ENCODE data around the gene KIF17. TPM values are rescaled to one million over a fixed set of nuclear protein-coding genes. Genes with fewer than 3 reads are reported as not detected.

The KIF17 gene
- total RNA-seq, 1 experiment from 2014 or later: 2.4 TPM

DNA sequence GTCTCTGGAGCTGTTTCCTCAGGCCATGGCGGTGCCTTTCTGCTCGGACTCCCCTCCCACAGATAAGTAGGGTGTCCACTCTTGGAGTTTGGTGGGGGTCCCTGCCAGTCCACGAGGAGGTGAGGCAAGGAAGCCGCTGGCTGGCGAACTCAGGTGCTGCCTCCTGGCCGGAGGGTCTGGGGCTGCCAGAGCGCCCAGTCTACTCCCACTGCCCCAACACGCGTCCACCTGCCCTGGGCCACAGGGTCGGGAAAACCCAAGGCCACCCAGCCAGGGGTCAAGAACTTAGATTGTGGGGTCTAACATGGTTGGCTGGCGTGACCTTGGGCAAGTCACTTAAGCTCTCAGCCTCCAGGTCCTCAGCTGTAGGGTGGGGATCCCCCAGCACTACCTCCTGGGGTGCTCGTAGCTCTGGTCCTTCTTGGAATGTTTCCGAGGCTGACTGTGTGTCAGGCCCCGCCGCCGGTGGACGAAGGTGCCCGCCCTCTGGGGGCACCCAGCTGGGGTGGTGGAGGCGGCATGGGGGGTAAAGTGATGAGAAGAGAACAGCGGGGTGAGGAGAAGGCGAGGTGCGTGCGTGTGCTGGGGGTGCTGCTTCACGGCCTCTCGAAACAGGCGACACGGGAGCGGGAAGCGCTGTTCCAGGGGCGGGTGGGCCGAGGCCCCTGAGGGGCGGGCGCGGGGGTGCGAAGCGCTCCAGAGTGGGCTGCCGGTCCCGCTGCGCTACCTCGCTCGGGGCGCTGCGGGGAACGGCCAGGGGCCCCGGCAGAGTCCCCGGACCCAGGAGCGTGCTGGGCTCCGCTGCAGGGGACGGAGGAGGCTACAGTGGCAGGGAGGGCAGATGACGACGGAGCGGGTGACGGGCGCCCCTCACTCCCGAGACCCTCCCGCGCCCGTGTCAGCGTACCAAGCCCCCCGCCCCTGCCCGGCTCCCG, 13.5 kb upstream of the KIF17 start:
- H3K79me2 ChIP-seq (ENCODE audit: insufficient read depth, low read length): peaks cover 5% of the 10 kb centered on the region; the same call in 1 of the 2 replicates
- H4K20me1 ChIP-seq (ENCODE audit: insufficient read depth): no peaks in the 10 kb centered on the region
- TF ChIP-seq, protein P1, sequence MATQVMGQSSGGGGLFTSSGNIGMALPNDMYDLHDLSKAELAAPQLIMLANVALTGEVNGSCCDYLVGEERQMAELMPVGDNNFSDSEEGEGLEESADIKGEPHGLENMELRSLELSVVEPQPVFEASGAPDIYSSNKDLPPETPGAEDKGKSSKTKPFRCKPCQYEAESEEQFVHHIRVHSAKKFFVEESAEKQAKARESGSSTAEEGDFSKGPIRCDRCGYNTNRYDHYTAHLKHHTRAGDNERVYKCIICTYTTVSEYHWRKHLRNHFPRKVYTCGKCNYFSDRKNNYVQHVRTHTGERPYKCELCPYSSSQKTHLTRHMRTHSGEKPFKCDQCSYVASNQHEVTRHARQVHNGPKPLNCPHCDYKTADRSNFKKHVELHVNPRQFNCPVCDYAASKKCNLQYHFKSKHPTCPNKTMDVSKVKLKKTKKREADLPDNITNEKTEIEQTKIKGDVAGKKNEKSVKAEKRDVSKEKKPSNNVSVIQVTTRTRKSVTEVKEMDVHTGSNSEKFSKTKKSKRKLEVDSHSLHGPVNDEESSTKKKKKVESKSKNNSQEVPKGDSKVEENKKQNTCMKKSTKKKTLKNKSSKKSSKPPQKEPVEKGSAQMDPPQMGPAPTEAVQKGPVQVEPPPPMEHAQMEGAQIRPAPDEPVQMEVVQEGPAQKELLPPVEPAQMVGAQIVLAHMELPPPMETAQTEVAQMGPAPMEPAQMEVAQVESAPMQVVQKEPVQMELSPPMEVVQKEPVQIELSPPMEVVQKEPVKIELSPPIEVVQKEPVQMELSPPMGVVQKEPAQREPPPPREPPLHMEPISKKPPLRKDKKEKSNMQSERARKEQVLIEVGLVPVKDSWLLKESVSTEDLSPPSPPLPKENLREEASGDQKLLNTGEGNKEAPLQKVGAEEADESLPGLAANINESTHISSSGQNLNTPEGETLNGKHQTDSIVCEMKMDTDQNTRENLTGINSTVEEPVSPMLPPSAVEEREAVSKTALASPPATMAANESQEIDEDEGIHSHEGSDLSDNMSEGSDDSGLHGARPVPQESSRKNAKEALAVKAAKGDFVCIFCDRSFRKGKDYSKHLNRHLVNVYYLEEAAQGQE (IDR thresholded peaks at IDR 0.05; ENCODE audit: low read depth): no peak
- no peak for TF ChIP-seq SRF (IDR thresholded peaks at IDR 0.05; ENCODE audit: low read depth)
- TF ChIP-seq SIN3A (IDR thresholded peaks at IDR 0.05; ENCODE audit: low read depth): no peak
- no peak for TF ChIP-seq CBX3 (IDR thresholded peaks at IDR 0.05; ENCODE audit: low read depth)
- no peak for TF ChIP-seq RAD21 (IDR thresholded peaks at IDR 0.05; ENCODE audit: low read depth)
- TF ChIP-seq, protein P2, sequence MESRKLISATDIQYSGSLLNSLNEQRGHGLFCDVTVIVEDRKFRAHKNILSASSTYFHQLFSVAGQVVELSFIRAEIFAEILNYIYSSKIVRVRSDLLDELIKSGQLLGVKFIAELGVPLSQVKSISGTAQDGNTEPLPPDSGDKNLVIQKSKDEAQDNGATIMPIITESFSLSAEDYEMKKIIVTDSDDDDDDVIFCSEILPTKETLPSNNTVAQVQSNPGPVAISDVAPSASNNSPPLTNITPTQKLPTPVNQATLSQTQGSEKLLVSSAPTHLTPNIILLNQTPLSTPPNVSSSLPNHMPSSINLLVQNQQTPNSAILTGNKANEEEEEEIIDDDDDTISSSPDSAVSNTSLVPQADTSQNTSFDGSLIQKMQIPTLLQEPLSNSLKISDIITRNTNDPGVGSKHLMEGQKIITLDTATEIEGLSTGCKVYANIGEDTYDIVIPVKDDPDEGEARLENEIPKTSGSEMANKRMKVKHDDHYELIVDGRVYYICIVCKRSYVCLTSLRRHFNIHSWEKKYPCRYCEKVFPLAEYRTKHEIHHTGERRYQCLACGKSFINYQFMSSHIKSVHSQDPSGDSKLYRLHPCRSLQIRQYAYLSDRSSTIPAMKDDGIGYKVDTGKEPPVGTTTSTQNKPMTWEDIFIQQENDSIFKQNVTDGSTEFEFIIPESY (IDR thresholded peaks at IDR 0.05; ENCODE audit: extremely low read depth, insufficient replicate concordance, low read length): no peak
- TF ChIP-seq POLR2AphosphoS5 (IDR thresholded peaks at IDR 0.05; ENCODE audit: low read depth, low read length): no peak
- TF ChIP-seq FOSL1 (IDR thresholded peaks at IDR 0.05; ENCODE audit: low read depth): no peak
- TF ChIP-seq ZFX (IDR thresholded peaks at IDR 0.05): no peak
- TF ChIP-seq CEBPB (IDR thresholded peaks at IDR 0.05; ENCODE audit: low read depth): no peak
- TF ChIP-seq TCF7L2 (IDR thresholded peaks at IDR 0.05; ENCODE audit: borderline replicate concordance, extremely low read depth, insufficient read depth, insufficient read length): no peak
- no peak for TF ChIP-seq ELF1 (IDR thresholded peaks at IDR 0.05; ENCODE audit: borderline replicate concordance, low read depth)
- no peak for TF ChIP-seq EGR1 (IDR thresholded peaks at IDR 0.05; ENCODE audit: low read depth)
- TF ChIP-seq SP1 (IDR thresholded peaks at IDR 0.05; ENCODE audit: low read depth): no peak
- no peak for TF ChIP-seq YY1 (IDR thresholded peaks at IDR 0.05; ENCODE audit: extremely low read depth, insufficient replicate concordance, low read depth, low read length)
- TF ChIP-seq POLR2A (IDR thresholded peaks at IDR 0.05; ENCODE audit: borderline replicate concordance, extremely low read depth, insufficient read depth, insufficient read length): no peak
- no peaks in the 10 kb centered on the region for H3K36me3 ChIP-seq (ENCODE audit: control insufficient read depth in 1 of 2, insufficient read depth in 2 of 2, low read length in 2 of 2)
- H3K9me2 ChIP-seq (ENCODE audit: insufficient read depth): no peaks in the 10 kb centered on the region
- H3K4me1 ChIP-seq (ENCODE audit: control insufficient read depth in 1 of 2, insufficient read depth in 2 of 2, low read length in 2 of 2): peaks cover 17 to 49% of the 10 kb centered on the region in 2 experiments
- H3K9ac ChIP-seq (ENCODE audit: low read length): peak overlapping the region; percentile 68
- H3K4me2 ChIP-seq (ENCODE audit: low read length): peak overlapping the region; percentile 88
- H3K27me3 ChIP-seq (ENCODE audit: insufficient read depth, low read length): no peaks in the 10 kb centered on the region
- H3K4me3 ChIP-seq (replicated peaks in 1 of 2; ENCODE audit: low read depth in 1 of 2, low read length in 2 of 2): peak overlapping the region; percentile 51 to 56
- no peaks in the 10 kb centered on the region for H3K9me3 ChIP-seq (ENCODE audit: control insufficient read depth in 1 of 2, insufficient read depth in 1 of 2, low read depth in 1 of 2, low read length in 2 of 2)
- DNase-seq (ENCODE audit: low read depth, low spot score) (no peak), ATAC-seq (peak; percentile 8; the same call in 1 of the 2 replicates)
- ChIA-PET CTCF (interaction anchor here (0.8 to 2.7 kb wide), 2 partner anchors 34 to 464 kb away, joined by 4 to 13 read pairs; no protein-coding TSS in a partner anchor), POLR2A (no interaction called here), RAD21 (ENCODE audit: low non-redundant PET in 1 of 2, low total read pairs in 2 of 2, uncharacterized antibody in 2 of 2, unreplicated experiment in 2 of 2) (interaction anchor here in 1 of 2 experiments (1.0 kb wide), 2 partner anchors 34 to 156 kb away, joined by 3 to 5 read pairs; no protein-coding TSS in a partner anchor)
- H2AFZ ChIP-seq (ENCODE audit: low read depth, low read length, poor library complexity, severe bottlenecking): no peak overlapping the region
- BruUV-seq (replicated peaks): no TSS peak
- H3K27ac ChIP-seq (ENCODE audit: low read depth, low read length): peak overlapping the region; percentile 22; the same call in 1 of the 2 replicates
- intact Hi-C loops (cut with micrococcal nuclease): no loop called here

Measured in HCT116 (cell line).